ENCODE data around the gene CCIN.

DNA sequence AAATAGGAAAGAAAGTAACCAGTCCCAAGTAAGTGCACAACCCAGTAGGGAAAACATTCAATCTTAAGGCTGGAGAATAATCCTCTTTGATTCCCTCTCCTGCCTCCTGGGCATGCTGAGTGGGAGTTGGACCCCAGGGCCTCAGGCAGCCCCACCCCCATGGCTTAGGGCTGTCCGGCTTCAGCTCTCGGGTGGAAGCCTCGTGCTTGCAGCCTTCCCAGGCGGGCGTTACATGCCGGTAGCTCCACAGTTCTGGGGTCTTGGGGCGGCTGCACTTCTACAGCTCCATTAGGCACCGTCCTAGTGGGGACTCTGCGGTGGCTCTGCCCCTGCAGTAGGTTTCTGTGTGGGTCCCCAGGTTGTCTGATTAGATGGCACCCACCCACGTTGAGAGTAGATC, 22.5 kb upstream of the CCIN start:
- TF ChIP-seq, protein P1, sequence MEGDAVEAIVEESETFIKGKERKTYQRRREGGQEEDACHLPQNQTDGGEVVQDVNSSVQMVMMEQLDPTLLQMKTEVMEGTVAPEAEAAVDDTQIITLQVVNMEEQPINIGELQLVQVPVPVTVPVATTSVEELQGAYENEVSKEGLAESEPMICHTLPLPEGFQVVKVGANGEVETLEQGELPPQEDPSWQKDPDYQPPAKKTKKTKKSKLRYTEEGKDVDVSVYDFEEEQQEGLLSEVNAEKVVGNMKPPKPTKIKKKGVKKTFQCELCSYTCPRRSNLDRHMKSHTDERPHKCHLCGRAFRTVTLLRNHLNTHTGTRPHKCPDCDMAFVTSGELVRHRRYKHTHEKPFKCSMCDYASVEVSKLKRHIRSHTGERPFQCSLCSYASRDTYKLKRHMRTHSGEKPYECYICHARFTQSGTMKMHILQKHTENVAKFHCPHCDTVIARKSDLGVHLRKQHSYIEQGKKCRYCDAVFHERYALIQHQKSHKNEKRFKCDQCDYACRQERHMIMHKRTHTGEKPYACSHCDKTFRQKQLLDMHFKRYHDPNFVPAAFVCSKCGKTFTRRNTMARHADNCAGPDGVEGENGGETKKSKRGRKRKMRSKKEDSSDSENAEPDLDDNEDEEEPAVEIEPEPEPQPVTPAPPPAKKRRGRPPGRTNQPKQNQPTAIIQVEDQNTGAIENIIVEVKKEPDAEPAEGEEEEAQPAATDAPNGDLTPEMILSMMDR (IDR thresholded peaks at IDR 0.05; ENCODE audit: insufficient read depth, low read depth, low read length), result no peak
- TF ChIP-seq EZH2 (IDR thresholded peaks at IDR 0.05; ENCODE audit: insufficient read depth, low read length), result no peak

Data from astrocyte (in vitro differentiated cells and primary cell).